ENCODE measurements around the gene ZFR.

Gene ZFR

DNA sequence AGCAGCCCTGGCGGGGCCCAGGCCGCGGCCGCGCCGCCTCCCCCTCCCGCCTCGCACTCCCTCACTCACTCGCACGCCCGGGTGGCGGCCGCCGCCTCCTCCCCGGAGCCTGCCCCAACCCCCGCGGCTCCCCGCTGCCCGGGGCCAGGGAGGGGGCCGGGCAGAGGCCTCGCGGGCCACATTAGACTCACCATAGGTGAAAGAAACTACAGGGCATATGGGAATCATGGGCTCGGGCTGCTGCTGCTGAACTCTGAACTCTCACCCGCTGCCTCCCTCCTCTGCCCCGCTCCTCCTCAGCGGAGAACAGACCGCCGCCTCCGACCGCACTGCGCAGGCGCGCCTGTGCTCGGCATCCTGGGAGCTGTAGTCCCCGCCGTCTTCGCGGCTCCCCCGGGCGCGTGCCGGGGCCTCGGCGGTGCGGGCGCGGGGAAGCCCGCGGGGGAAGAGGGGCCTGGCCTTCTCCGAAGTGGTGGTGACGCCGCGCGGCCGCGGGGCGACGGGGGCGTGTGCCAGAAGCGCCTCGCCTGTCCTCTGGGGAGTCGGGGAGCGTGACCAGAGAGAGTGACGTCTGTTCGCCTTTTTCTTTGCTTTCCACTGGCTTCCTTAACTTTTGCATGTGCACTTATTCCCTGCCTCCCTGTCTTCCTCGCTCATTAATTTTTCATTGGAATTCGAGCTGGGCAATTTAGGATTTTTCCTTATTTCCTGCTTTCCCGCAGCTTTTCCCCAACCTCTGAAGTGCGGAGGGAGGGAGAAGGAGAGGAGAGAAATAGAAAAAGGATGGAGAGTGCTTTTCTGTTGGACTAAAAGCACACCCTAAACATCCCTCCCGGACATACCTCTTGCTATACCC, at the start of gene ZFR:
Gene ZFR (minus strand): TSS at position 310 of the 856 bp plus-strand sequence. CDS start 82 bp downstream, at position 228.
- TF ChIP-seq EZH2phosphoT487 (conservative IDR thresholded peaks at IDR 0.05; ENCODE audit: low read length) = no peak
- TF ChIP-seq, protein P1, sequence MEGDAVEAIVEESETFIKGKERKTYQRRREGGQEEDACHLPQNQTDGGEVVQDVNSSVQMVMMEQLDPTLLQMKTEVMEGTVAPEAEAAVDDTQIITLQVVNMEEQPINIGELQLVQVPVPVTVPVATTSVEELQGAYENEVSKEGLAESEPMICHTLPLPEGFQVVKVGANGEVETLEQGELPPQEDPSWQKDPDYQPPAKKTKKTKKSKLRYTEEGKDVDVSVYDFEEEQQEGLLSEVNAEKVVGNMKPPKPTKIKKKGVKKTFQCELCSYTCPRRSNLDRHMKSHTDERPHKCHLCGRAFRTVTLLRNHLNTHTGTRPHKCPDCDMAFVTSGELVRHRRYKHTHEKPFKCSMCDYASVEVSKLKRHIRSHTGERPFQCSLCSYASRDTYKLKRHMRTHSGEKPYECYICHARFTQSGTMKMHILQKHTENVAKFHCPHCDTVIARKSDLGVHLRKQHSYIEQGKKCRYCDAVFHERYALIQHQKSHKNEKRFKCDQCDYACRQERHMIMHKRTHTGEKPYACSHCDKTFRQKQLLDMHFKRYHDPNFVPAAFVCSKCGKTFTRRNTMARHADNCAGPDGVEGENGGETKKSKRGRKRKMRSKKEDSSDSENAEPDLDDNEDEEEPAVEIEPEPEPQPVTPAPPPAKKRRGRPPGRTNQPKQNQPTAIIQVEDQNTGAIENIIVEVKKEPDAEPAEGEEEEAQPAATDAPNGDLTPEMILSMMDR (IDR thresholded peaks at IDR 0.05; ENCODE audit: insufficient read depth, low read length, poor library complexity, severe bottlenecking) = no peak
- Histone ChIP-seq H3K9me2 (replicated peaks; ENCODE audit: insufficient read depth, low read length) (no peaks in the 10 kb centered on the region), H4K20me1 (ENCODE audit: low read depth, low read length) (peaks cover 15% of the 10 kb centered on the region), H3K27ac (ENCODE audit: low read depth, low read length) (peak within 1 kb of the TSS; percentile 55), H3K9me3 (ENCODE audit: insufficient read depth, low read length) (no peaks in the 10 kb centered on the region), H3K9ac (ENCODE audit: low read length) (peak within 1 kb of the TSS; percentile 83), H3K27me3 (ENCODE audit: low read length) (no peaks in the 10 kb centered on the region), H3K4me3 (ENCODE audit: insufficient read depth, low read length, poor library complexity, severe bottlenecking) (peak within 1 kb of the TSS; percentile 79), H3F3A (ENCODE audit: insufficient read depth) (no peaks in the 10 kb centered on the region), H3K79me2 (ENCODE audit: insufficient read depth, low read length) (peaks cover 41% of the 10 kb centered on the region), H3K4me2 (ENCODE audit: low read depth, low read length, poor library complexity, severe bottlenecking) (peak within 1 kb of the TSS; percentile 93), H3K36me3 (ENCODE audit: low read length) (peaks cover 7% of the 10 kb centered on the region), H2AFZ (ENCODE audit: low read depth, low read length, severe bottlenecking) (peak within 1 kb of the TSS; percentile 75)

DNA sequence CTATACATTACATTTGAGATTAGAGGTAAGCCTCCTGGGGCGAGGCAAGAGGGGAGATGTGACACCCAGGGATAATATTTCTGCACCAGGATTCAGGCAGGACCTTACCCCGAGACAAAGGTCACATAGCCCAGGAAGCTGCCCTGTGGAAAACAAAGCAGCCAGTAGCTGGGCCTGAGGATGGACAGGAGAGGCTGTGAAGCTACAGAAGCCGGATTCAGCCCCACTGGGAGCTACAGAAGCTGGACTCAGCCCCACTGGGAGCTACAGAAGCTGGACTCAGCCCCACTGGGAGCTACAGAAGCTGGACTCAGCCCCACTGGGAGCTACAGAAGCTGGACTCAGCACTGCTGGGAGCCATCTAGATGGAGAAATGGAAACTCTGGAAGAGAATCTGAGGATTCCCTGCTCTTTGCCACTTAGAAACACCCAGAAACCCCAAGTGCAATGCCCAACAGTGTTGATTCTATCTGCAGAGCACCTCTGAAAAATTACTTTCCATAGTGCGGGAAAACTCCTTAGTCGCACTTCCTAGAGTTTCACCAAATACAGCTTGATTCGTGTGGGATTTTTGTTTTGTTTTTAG, 46.5 kb upstream of the ZFR start:
- H4K20me1 ChIP-seq (ENCODE audit: low read depth, low read length) = no peaks in the 10 kb centered on the region
- H3K9ac ChIP-seq (ENCODE audit: low read length) = no peak overlapping the region
- H2AFZ ChIP-seq (ENCODE audit: low read depth, low read length, severe bottlenecking) = no peak overlapping the region
- H3K36me3 ChIP-seq (ENCODE audit: low read length) = no peaks in the 10 kb centered on the region
- H3K4me2 ChIP-seq (ENCODE audit: low read depth, low read length, poor library complexity, severe bottlenecking) = no peak overlapping the region
- H3K4me3 ChIP-seq (ENCODE audit: insufficient read depth, low read length, poor library complexity, severe bottlenecking) = no peak overlapping the region
- H3K79me2 ChIP-seq (ENCODE audit: insufficient read depth, low read length) = no peaks in the 10 kb centered on the region
- H3K9me3 ChIP-seq (ENCODE audit: insufficient read depth, low read length) = no peaks in the 10 kb centered on the region
- no peaks in the 10 kb centered on the region for H3K9me2 ChIP-seq (replicated peaks; ENCODE audit: insufficient read depth, low read length)
- no peak for TF ChIP-seq EZH2phosphoT487 (conservative IDR thresholded peaks at IDR 0.05; ENCODE audit: low read length)
- TF ChIP-seq, protein P1 (IDR thresholded peaks at IDR 0.05; ENCODE audit: insufficient read depth, low read length, poor library complexity, severe bottlenecking) = no peak
- H3F3A ChIP-seq (ENCODE audit: insufficient read depth) = no peaks in the 10 kb centered on the region
- H3K27me3 ChIP-seq (ENCODE audit: low read length) = no peaks in the 10 kb centered on the region
- H3K27ac ChIP-seq (ENCODE audit: low read depth, low read length) = no peak overlapping the region

DNA sequence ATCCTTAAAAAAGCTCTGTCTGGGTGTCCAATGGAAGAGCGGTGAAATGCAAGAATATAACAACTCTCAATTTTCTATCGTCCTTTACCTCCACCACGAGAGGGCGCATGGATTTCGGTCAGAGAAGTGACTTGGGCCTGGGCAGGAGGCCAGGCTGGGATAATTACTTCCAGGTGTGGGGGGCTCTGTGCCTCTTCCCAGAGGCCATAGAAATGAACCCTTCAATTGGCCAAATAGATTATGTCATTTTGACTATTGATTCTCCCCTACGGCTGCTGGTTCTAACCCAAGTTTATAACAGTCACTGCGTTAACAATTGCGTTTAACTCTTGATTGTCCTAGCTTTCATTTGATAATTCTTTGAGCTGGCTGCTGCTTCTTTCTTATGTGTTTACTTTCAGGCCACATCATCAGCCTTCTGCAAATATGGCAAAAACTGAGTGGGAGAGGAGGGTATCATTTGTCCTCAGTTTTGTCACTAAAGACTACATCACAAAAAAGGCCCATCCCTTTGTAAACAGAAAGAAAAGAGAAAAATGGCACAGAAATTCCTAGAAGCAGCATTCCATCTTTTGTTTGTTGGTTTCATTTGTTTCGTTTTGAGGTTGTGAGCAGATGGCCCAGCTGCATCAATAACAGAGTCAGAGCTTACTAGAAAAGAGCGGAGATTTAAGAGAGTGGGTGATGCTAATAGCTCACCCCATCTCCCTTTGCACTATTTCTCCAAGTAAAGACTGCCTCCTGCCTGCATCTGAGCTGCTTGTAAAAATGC, 45.4 kb upstream of the ZFR start:
- H4K20me1 ChIP-seq (ENCODE audit: low read depth, low read length) = no peaks in the 10 kb centered on the region
- no peaks in the 10 kb centered on the region for H3K36me3 ChIP-seq (ENCODE audit: low read length)
- no peaks in the 10 kb centered on the region for H3K9me3 ChIP-seq (ENCODE audit: insufficient read depth, low read length)
- H3K79me2 ChIP-seq (ENCODE audit: insufficient read depth, low read length) = no peaks in the 10 kb centered on the region
- no peak overlapping the region for H3K27ac ChIP-seq (ENCODE audit: low read depth, low read length)
- H3F3A ChIP-seq (ENCODE audit: insufficient read depth) = no peaks in the 10 kb centered on the region
- no peak overlapping the region for H3K9ac ChIP-seq (ENCODE audit: low read length)
- H3K4me2 ChIP-seq (ENCODE audit: low read depth, low read length, poor library complexity, severe bottlenecking) = no peak overlapping the region
- no peak overlapping the region for H3K4me3 ChIP-seq (ENCODE audit: insufficient read depth, low read length, poor library complexity, severe bottlenecking)
- no peaks in the 10 kb centered on the region for H3K27me3 ChIP-seq (ENCODE audit: low read length)
- TF ChIP-seq, protein P1 (IDR thresholded peaks at IDR 0.05; ENCODE audit: insufficient read depth, low read length, poor library complexity, severe bottlenecking) = peak; percentile 42
- TF ChIP-seq EZH2phosphoT487 (conservative IDR thresholded peaks at IDR 0.05; ENCODE audit: low read length) = no peak
- H2AFZ ChIP-seq (ENCODE audit: low read depth, low read length, severe bottlenecking) = no peak overlapping the region
- H3K9me2 ChIP-seq (replicated peaks; ENCODE audit: insufficient read depth, low read length) = no peaks in the 10 kb centered on the region
